ENCODE results near the gene PTPRCAP.

Gene PTPRCAP

GRCh38 chr11:67420147-67420645, 17.3 kb downstream of the PTPRCAP start:
- H3K27me3 ChIP-seq (ENCODE audit: insufficient read depth, low read length): no peaks in the 10 kb centered on the region
- H3K9me3 ChIP-seq (ENCODE audit: low read length): no peaks in the 10 kb centered on the region
- peak overlapping the region; percentile 64 for H3K4me3 ChIP-seq (ENCODE audit: low read length)
- peaks cover 10% of the 10 kb centered on the region for H3K4me1 ChIP-seq (ENCODE audit: insufficient read depth, low read length)
- H3K36me3 ChIP-seq (ENCODE audit: insufficient read depth, low read length): no peaks in the 10 kb centered on the region
- H2AFZ ChIP-seq (ENCODE audit: low read depth, low read length): peak overlapping the region; percentile 78

- H2AFZ ChIP-seq (ENCODE audit: low read depth, low read length): no peak overlapping the region
- H3K4me1 ChIP-seq (ENCODE audit: insufficient read depth, low read length): peaks cover 10% of the 10 kb centered on the region
- no peaks in the 10 kb centered on the region for H3K27me3 ChIP-seq (ENCODE audit: insufficient read depth, low read length)
- H3K9me3 ChIP-seq (ENCODE audit: low read length): no peaks in the 10 kb centered on the region
- no peak overlapping the region for H3K4me3 ChIP-seq (ENCODE audit: low read length)
- H3K36me3 ChIP-seq (ENCODE audit: insufficient read depth, low read length): no peaks in the 10 kb centered on the region
Measured at GRCh38 chr11:67419325-67420049, 18.0 kb downstream of the PTPRCAP start.

- H3K4me1 ChIP-seq (ENCODE audit: insufficient read depth, low read length): peaks cover 10% of the 10 kb centered on the region
- H3K4me3 ChIP-seq (ENCODE audit: low read length): no peak overlapping the region
Measured at GRCh38 chr11:67418476-67419281, 18.8 kb downstream of the PTPRCAP start.

GRCh38 chr11:67417425-67417824, 20.1 kb downstream of the PTPRCAP start:
- Histone ChIP-seq H3K36me3 (ENCODE audit: insufficient read depth, low read length) (no peaks in the 10 kb centered on the region), H3K27me3 (ENCODE audit: insufficient read depth, low read length) (no peaks in the 10 kb centered on the region), H2AFZ (ENCODE audit: low read depth, low read length) (no peak overlapping the region), H3K4me3 (ENCODE audit: low read length) (no peak overlapping the region), H3K9me3 (ENCODE audit: low read length) (no peaks in the 10 kb centered on the region), H3K4me1 (ENCODE audit: insufficient read depth, low read length) (peaks cover 10% of the 10 kb centered on the region)

More at GRCh38 chr11:67418476-67419281, 18.8 kb downstream of the PTPRCAP start:
- no peaks in the 10 kb centered on the region for H3K9me3 ChIP-seq (ENCODE audit: low read length)
- no peak overlapping the region for H2AFZ ChIP-seq (ENCODE audit: low read depth, low read length)
- H3K27me3 ChIP-seq (ENCODE audit: insufficient read depth, low read length): no peaks in the 10 kb centered on the region
- H3K36me3 ChIP-seq (ENCODE audit: insufficient read depth, low read length): no peaks in the 10 kb centered on the region

GRCh38 chr11:67416416-67417335, 20.8 kb downstream of the PTPRCAP start:
- no peak overlapping the region for H2AFZ ChIP-seq (ENCODE audit: low read depth, low read length)
- H3K27me3 ChIP-seq (ENCODE audit: insufficient read depth, low read length): no peaks in the 10 kb centered on the region
- H3K4me1 ChIP-seq (ENCODE audit: insufficient read depth, low read length): peaks cover 10% of the 10 kb centered on the region
- H3K4me3 ChIP-seq (ENCODE audit: low read length): no peak overlapping the region
- no peaks in the 10 kb centered on the region for H3K9me3 ChIP-seq (ENCODE audit: low read length)
- no peaks in the 10 kb centered on the region for H3K36me3 ChIP-seq (ENCODE audit: insufficient read depth, low read length)

GRCh38 chr11:67415501-67416304, 21.8 kb downstream of the PTPRCAP start, which contains the start of gene CARNS1:
Gene CARNS1, plus strand, starts transcription at chr11:67415678. Its CDS starts 522 bp downstream, at chr11:67416200.
- Histone ChIP-seq H3K9me3 (ENCODE audit: low read length) (no peaks in the 10 kb centered on the region), H3K4me3 (ENCODE audit: low read length) (no peak within 1 kb of the TSS), H3K36me3 (ENCODE audit: insufficient read depth, low read length) (no peaks in the 10 kb centered on the region), H3K27me3 (ENCODE audit: insufficient read depth, low read length) (no peaks in the 10 kb centered on the region), H3K4me1 (ENCODE audit: insufficient read depth, low read length) (peaks cover 9% of the 10 kb centered on the region), H2AFZ (ENCODE audit: low read depth, low read length) (no peak within 1 kb of the TSS)

GRCh38 chr11:67413266-67413849, 24.1 kb downstream of the PTPRCAP start:
- H3K4me3 ChIP-seq (ENCODE audit: low read length): no peak overlapping the region
- no peaks in the 10 kb centered on the region for H3K36me3 ChIP-seq (ENCODE audit: insufficient read depth, low read length)
- no peak overlapping the region for H2AFZ ChIP-seq (ENCODE audit: low read depth, low read length)
- H3K4me1 ChIP-seq (ENCODE audit: insufficient read depth, low read length): peaks cover 5% of the 10 kb centered on the region
- H3K9me3 ChIP-seq (ENCODE audit: low read length): no peaks in the 10 kb centered on the region
- no peaks in the 10 kb centered on the region for H3K27me3 ChIP-seq (ENCODE audit: insufficient read depth, low read length)

GRCh38 chr11:67412495-67413179, 24.8 kb downstream of the PTPRCAP start:
- H3K36me3 ChIP-seq (ENCODE audit: insufficient read depth, low read length): no peaks in the 10 kb centered on the region
- no peak overlapping the region for H2AFZ ChIP-seq (ENCODE audit: low read depth, low read length)
- H3K9me3 ChIP-seq (ENCODE audit: low read length): no peaks in the 10 kb centered on the region
- peaks cover 5% of the 10 kb centered on the region for H3K4me1 ChIP-seq (ENCODE audit: insufficient read depth, low read length)
- H3K4me3 ChIP-seq (ENCODE audit: low read length): no peak overlapping the region
- no peaks in the 10 kb centered on the region for H3K27me3 ChIP-seq (ENCODE audit: insufficient read depth, low read length)

GRCh38 chr11:67411785-67412152, 25.7 kb downstream of the PTPRCAP start:
- Histone ChIP-seq H3K4me1 (ENCODE audit: insufficient read depth, low read length) (peaks cover 5% of the 10 kb centered on the region), H3K9me3 (ENCODE audit: low read length) (no peaks in the 10 kb centered on the region), H3K36me3 (ENCODE audit: insufficient read depth, low read length) (no peaks in the 10 kb centered on the region), H3K4me3 (ENCODE audit: low read length) (no peak overlapping the region), H3K27me3 (ENCODE audit: insufficient read depth, low read length) (no peaks in the 10 kb centered on the region), H2AFZ (ENCODE audit: low read depth, low read length) (no peak overlapping the region)

- Histone ChIP-seq H3K4me1 (ENCODE audit: insufficient read depth, low read length) (peaks cover 5% of the 10 kb centered on the region), H3K9me3 (ENCODE audit: low read length) (no peaks in the 10 kb centered on the region), H3K27me3 (ENCODE audit: insufficient read depth, low read length) (no peaks in the 10 kb centered on the region), H2AFZ (ENCODE audit: low read depth, low read length) (no peak overlapping the region), H3K4me3 (ENCODE audit: low read length) (no peak overlapping the region), H3K36me3 (ENCODE audit: insufficient read depth, low read length) (no peaks in the 10 kb centered on the region)
Measured at GRCh38 chr11:67410984-67411784, 26.3 kb downstream of the PTPRCAP start.

- Histone ChIP-seq H3K4me3 (ENCODE audit: low read length) (no peak overlapping the region), H2AFZ (ENCODE audit: low read depth, low read length) (no peak overlapping the region), H3K4me1 (ENCODE audit: insufficient read depth, low read length) (peaks cover 5% of the 10 kb centered on the region), H3K27me3 (ENCODE audit: insufficient read depth, low read length) (no peaks in the 10 kb centered on the region), H3K36me3 (ENCODE audit: insufficient read depth, low read length) (no peaks in the 10 kb centered on the region), H3K9me3 (ENCODE audit: low read length) (no peaks in the 10 kb centered on the region)
Measured at GRCh38 chr11:67410369-67410831, 27.1 kb downstream of the PTPRCAP start.

Data from neuron (in vitro differentiated cells).